Type B pancreatic cell (in vitro differentiated cells): Measurements from ENCODE around the gene NTM. TPM values are rescaled to one million over a fixed set of nuclear protein-coding genes. Genes with fewer than 3 reads are reported as not detected.

Source experiments
- DNase-seq: peaks from one replicate; pipeline ENCODE4 v3.0.0; 2021; ENCODE audit warnings: mixed read lengths; ENCODE audit not compliant: unreplicated experiment; ENCODE audit errors: extremely low spot score
- H3K27ac Mint-ChIP-seq: 2 replicates; pipeline ENCODE4 v1.8.0; 2021; ENCODE audit warnings: mild to moderate bottlenecking, mixed read lengths
- H3K27me3 Mint-ChIP-seq: 2 replicates; pipeline ENCODE4 v1.8.0; 2021; ENCODE audit warnings: mixed read lengths
- H3K36me3 Mint-ChIP-seq: 2 replicates; pipeline ENCODE4 v1.8.0; 2021; ENCODE audit warnings: mixed read lengths
- H3K4me1 Mint-ChIP-seq: one replicate; pipeline ENCODE4 v1.8.0; 2021; ENCODE audit warnings: mixed read lengths; ENCODE audit not compliant: unreplicated experiment
- H3K4me3 Mint-ChIP-seq: 2 replicates; pipeline ENCODE4 v1.8.0; 2021; ENCODE audit warnings: mild to moderate bottlenecking, mixed read lengths
- H3K9me3 Mint-ChIP-seq: 2 replicates; pipeline ENCODE4 v1.8.0; 2021; ENCODE audit warnings: mixed read lengths
- CTCF ChIP-seq: fragments of 200-600 bp; sonication (generic); conservative IDR thresholded peaks from 2 replicates; pipeline ENCODE4 v1.5.0; 2021; ENCODE audit warnings: antibody characterized with exemption, mild to moderate bottlenecking
- total RNA-seq: library from RNA; stranded (reverse); gene quantifications from 2 replicates; pipeline ENCODE4 v1.2.1, GENCODE V29; 2021; ENCODE audit warnings: low replicate concordance

NTM gene
- total RNA-seq, 1 donor from 2014 or later: 19.2 TPM

GRCh38 chr11:132373405-132374143 is 1003.2 kb downstream of the NTM start:
- H3K9me3 Mint-ChIP-seq: no peaks in the 10 kb centered on the region
- H3K36me3 Mint-ChIP-seq: no peaks in the 10 kb centered on the region
- no peak for TF ChIP-seq CTCF
- no peak overlapping the region for H3K4me3 Mint-ChIP-seq
- no peaks in the 10 kb centered on the region for H3K27me3 Mint-ChIP-seq
- DNase-seq: no peak
- no peaks in the 10 kb centered on the region for H3K4me1 Mint-ChIP-seq
- no peak overlapping the region for H3K27ac Mint-ChIP-seq

- H3K36me3 Mint-ChIP-seq: no peaks in the 10 kb centered on the region
- H3K4me3 Mint-ChIP-seq: no peak overlapping the region
- TF ChIP-seq CTCF: no peak
- H3K4me1 Mint-ChIP-seq: no peaks in the 10 kb centered on the region
- peaks cover 7% of the 10 kb centered on the region for H3K27me3 Mint-ChIP-seq
- peaks cover 13% of the 10 kb centered on the region for H3K9me3 Mint-ChIP-seq
- no peak overlapping the region for H3K27ac Mint-ChIP-seq
- DNase-seq: no peak
These were observed 1009.1 kb downstream of the NTM start for GRCh38 chr11:132379540-132379939.
